IMR-90 (cell line): Measurements from ENCODE around the gene DENND1B.

Source experiments
- CTCF ChIP-seq: conservative IDR thresholded peaks from 2 replicates; pipeline ENCODE4 v1.5.1; 2012; ENCODE audit warnings: mild to moderate bottlenecking, low read depth, low read length, improper control_type of control experiment
- FOS ChIP-seq: fragments of 150-350 bp; IDR thresholded peaks from 2 replicates; pipeline ENCODE4 v1.6.1; 2016; ENCODE audit warnings: low read depth, low read length
- POLR2A ChIP-seq: IDR thresholded peaks from 2 replicates; pipeline ENCODE4 v1.6.1; 2012; ENCODE audit warnings: mild to moderate bottlenecking, low read depth, low read length
- RAD21 ChIP-seq: IDR thresholded peaks from 2 replicates; pipeline ENCODE4 v1.6.1; 2012; ENCODE audit warnings: low read length, improper control_type of control experiment
- RFX5 ChIP-seq: IDR thresholded peaks from 2 replicates; pipeline ENCODE4 v1.8.0; 2012; ENCODE audit warnings: low read depth, mild to moderate bottlenecking, low read length, moderate library complexity

GRCh38 chr1:197618061-197618460 is 157.2 kb downstream of the DENND1B start:
- TF ChIP-seq FOS (no peak), POLR2A (no peak), CTCF (no peak), RFX5 (no peak), RAD21 (no peak)
